GM13977 (cell line): Measurements from ENCODE around the gene BAIAP2.

ENCODE experiments used
- DNase-seq: peaks from one replicate; pipeline ENCODE4 v3.0.0; 2012; ENCODE audit warnings: low spot score
- in situ Hi-C: fragments of 300-500 bp; cut with MboI; formaldehyde crosslinking; loops from one replicate; pipeline ENCODE4 v1.12.0; 2022; ENCODE audit warnings: low sequenced_read_pairs, low pct_unique_long_range_greater_than_20kb, mixed read lengths, inconsistent platforms; ENCODE audit not compliant: unreplicated experiment
- TF ChIP-seq, protein P1 (sequence below): IDR thresholded peaks from 2 replicates; pipeline ENCODE4 v1.5.1; 2012; ENCODE audit warnings: mild to moderate bottlenecking, control low read depth; ENCODE audit not compliant: insufficient read depth; ENCODE audit errors: extremely low read depth, missing control alignments

The BAIAP2 gene

DNA sequence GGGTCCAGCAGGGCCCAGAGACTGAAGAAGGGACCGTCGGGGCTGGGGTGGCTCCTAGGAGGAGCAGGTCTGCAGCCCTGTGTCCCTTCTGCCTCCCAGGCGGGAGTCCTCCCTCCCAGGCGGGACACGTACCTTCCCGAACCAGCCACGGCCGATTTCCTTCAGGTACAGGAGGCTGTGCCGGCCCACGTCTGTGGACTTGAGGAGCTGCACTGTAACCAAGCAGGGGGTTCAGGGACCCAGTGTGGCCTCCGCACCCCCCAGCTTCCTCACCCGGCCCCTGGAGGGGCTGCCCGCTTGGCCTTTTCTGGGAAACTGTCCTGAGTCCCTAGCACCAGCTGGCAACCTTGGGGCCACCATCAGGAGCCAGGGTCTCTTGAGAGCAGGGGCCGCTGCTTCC lies 93.4 kb downstream of the BAIAP2 start:
- in situ Hi-C loops = no loop called here
- TF ChIP-seq, protein P1, sequence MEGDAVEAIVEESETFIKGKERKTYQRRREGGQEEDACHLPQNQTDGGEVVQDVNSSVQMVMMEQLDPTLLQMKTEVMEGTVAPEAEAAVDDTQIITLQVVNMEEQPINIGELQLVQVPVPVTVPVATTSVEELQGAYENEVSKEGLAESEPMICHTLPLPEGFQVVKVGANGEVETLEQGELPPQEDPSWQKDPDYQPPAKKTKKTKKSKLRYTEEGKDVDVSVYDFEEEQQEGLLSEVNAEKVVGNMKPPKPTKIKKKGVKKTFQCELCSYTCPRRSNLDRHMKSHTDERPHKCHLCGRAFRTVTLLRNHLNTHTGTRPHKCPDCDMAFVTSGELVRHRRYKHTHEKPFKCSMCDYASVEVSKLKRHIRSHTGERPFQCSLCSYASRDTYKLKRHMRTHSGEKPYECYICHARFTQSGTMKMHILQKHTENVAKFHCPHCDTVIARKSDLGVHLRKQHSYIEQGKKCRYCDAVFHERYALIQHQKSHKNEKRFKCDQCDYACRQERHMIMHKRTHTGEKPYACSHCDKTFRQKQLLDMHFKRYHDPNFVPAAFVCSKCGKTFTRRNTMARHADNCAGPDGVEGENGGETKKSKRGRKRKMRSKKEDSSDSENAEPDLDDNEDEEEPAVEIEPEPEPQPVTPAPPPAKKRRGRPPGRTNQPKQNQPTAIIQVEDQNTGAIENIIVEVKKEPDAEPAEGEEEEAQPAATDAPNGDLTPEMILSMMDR = no peak
- DNase-seq = no peak

DNA sequence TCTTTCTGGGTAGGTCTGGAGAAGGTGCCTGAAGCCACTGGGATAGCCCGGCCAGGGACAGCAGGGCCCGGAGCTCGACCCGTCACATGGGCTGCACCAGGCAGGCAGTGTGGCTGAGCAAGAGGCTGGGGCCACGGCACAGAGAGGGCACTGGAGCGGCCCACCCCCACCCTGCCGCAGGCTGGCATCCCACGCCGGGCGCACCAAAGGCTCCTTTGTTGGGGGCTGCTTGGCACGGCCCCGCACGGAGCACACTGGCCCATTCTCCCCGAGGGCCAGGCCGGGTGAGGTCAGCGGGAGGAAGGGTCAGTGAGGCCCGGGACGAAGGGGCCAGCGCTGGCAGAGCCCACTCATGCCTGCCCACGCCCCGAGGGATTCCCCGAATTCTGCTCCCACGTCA lies 93.8 kb downstream of the BAIAP2 start:
- in situ Hi-C loops = no loop called here
- TF ChIP-seq, protein P1 = no peak
- no peak for DNase-seq

DNA sequence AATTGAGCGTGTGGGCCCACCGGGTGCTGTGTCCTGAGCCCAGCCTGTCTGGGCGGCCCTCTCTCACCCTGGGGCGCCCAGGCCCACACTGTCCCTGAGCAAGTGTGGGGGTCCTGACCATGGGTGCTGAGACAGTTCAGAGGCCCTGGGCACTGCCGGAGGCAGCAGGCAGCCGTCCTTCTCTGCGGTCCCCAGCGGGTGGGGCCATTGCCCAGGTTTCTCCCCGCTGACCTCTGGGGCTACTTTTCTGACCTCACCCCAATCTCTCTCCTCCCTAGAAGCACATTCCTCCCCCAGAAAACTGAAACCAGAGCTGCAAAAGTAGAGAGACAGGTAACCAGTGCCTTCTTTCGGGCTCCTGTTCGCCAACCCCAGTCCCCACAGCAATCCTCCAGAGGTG lies 94.3 kb downstream of the BAIAP2 start:
- TF ChIP-seq, protein P1 = no peak
- in situ Hi-C loops = no loop called here
- no peak for DNase-seq

DNA sequence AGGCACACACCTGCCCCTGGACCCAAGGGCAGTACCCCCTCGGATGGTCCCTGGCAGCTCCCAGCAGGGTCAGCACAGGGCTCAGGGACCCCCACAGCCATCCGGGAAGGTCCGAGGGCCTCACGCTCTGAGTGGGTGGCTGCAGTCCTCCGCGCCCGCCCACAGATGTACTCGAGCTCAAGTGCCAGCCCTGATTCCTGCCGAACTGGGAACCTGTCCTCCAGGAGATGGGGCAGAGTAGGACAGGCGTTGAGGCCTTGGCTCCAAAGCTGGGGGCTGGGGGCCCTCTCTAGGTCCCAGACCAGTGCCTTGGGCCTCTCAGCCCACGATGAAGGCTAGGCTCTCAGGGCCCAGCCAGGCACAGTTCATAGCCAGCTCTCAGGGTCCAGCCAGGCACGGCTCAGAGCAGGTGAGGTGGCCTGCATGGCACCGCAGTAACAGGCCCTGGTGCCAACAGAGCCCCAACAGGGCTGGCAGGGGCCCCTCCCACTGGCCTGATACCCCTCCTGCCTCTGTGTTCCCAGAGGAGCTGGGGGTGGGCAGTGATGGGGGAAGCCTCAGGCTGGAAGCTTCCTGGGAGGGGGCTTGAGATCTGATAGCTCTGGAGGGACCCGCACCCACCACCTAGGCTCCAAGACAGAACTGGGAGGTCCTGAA lies 94.9 kb downstream of the BAIAP2 start:
- TF ChIP-seq, protein P1 = no peak
- in situ Hi-C loops = no loop called here

DNA sequence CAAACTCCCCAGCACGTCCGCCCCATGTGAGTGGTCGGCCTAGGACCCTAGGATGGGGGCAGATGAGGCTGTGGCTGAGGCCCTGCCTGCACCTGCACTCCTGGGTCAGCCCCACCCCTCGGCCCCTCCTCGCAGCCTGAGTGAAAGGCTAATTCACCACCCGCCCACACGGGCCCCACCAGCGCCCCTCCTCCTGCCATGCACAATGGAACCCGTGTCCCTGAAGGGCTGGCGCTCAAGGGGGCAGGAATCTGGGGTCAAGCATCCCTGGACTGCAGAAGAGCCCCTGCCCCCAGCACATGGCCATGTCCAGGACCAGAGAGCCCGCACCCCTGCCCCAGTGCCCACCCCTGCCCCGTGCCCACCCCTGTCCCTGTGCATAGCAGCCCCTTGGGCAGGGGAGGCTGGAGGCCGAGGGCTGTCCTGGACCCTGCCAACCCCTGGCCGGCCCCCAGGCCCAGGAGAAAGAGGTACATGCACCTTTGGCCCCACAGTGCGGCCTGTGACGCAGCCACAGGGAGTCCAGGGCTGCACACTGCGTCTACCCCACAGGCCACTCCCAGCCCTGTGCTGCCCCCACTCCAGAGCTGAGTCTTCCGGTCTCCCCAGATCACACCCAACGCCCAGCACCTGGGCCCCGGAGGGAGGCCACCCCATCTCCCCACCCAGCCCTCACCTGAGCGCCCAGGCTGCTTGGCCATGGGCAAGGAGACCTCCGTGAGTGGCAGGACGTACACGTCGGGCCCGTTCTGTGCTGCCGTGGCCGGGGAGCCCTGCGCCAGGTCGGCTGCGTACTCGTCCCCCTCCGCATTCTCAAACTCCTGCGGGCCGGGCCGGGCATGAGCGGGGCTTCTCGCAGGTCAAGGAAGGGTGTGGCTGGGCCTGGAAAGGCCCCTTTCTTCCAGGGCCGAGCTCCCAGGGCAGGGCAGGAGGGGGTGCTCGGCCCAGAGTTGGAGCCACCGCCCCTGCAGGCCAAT lies 95.7 kb downstream of the BAIAP2 start:
- in situ Hi-C loops = no loop called here
- DNase-seq = no peak

More for the DNA sequence above, 94.9 kb downstream of the BAIAP2 start:
- no peak for DNase-seq

DNA sequence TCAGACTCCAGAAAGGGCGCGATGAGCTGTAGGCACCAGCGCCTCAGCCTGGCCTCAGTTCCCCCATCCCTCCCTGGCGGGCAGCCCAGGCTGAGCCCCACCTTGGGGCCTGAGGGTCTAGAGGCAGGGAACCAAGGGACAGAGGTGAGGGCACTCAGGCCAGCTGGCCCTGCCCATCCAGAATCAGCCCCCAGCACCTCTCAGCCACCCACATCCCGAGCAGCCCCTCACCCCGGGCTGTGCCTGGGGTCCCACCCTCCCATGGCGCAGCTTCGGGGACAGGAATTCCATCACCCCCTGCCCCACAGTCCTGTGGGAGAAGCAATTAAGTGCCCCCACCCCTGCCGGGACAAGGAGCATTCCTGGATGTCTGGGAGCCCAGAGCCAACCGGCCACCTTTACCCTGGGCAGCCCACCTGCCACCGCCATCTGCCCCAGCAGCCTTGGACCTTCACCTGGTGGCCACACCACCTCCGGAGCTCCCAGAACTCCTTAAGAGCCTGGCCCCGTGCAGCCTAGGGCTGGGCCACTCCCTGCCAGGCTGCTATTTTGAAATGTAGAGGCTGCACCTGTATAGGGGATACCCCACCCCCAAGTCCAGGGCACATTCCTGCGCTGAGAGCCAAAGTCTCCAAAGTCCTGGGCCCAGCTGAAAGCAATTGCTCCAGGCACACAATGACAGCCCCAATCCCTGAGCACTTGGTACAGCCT lies 96.7 kb downstream of the BAIAP2 start:
- DNase-seq = no peak
- in situ Hi-C loops = no loop called here

More for the DNA sequence above, 95.7 kb downstream of the BAIAP2 start:
- TF ChIP-seq, protein P1 = no peak

More for the DNA sequence above, 96.7 kb downstream of the BAIAP2 start:
- TF ChIP-seq, protein P1 = no peak
